ENCODE data around the gene RBCK1. TPM values are rescaled to one million over a fixed set of nuclear protein-coding genes. Genes with fewer than 3 reads are reported as not detected.

Gene RBCK1
- total RNA-seq, 1 experiment from 2014 or later = 111 TPM

- H3K9me3 ChIP-seq = no peaks in the 10 kb centered on the region
- ChIA-PET CTCF (interaction anchor here (1.2 kb wide), 1 partner anchor 28 kb away, joined by 4 read pairs; no protein-coding TSS in a partner anchor), POLR2A (no interaction called here)
- H3K4me3 ChIP-seq (ENCODE audit: low read depth, low read length) = no peak overlapping the region
- H3K4me3 Mint-ChIP-seq (ENCODE audit: unreplicated experiment) = no peak overlapping the region
- H3K9me3 Mint-ChIP-seq (ENCODE audit: unreplicated experiment) = no peaks in the 10 kb centered on the region
- peaks cover 34% of the 10 kb centered on the region for H3K4me1 Mint-ChIP-seq (ENCODE audit: low read depth, unreplicated experiment)
- no peak for DNase-seq
- intact Hi-C loops (cut with micrococcal nuclease; ENCODE audit: unreplicated experiment) = loop anchor here (5.0 kb wide), 1 partner anchor 59 kb away; the partner anchor contains the start of gene TBC1D20
- H3K27me3 Mint-ChIP-seq (ENCODE audit: insufficient read depth, unreplicated experiment) = no peaks in the 10 kb centered on the region
- H3K27me3 ChIP-seq (replicated peaks; ENCODE audit: control insufficient read depth, insufficient read depth, low read length) = no peaks in the 10 kb centered on the region
- no peaks in the 10 kb centered on the region; the same call in 1 of the 2 replicates for H3K36me3 ChIP-seq (ENCODE audit: control insufficient read depth, insufficient read depth, low read length)
- BruUV-seq (replicated peaks) = no TSS peak
- TF ChIP-seq CTCF (IDR thresholded peaks at IDR 0.05; ENCODE audit: insufficient read depth in 1 of 2, low read depth in 1 of 2, low read length in 1 of 2, severe bottlenecking in 1 of 2, unreplicated experiment in 1 of 2) = no peak
- peaks cover 43% of the 10 kb centered on the region for H3K36me3 Mint-ChIP-seq (ENCODE audit: insufficient read depth, unreplicated experiment)
- H3K27ac Mint-ChIP-seq (ENCODE audit: unreplicated experiment) = peak overlapping the region; percentile 98
- peaks cover 33% of the 10 kb centered on the region for H3K4me1 ChIP-seq
These were observed 4.5 kb upstream of the RBCK1 start for GRCh38 chr20:403582-403957.

GRCh38 chr20:404088-404487 is 4.0 kb upstream of the RBCK1 start:
- H3K4me3 Mint-ChIP-seq (ENCODE audit: unreplicated experiment) = no peak overlapping the region
- H3K4me1 ChIP-seq = peaks cover 34% of the 10 kb centered on the region
- POLR2A ChIA-PET = no interaction called here

More at GRCh38 chr20:404088-404487, 4.0 kb upstream of the RBCK1 start:
- intact Hi-C loops (cut with micrococcal nuclease; ENCODE audit: unreplicated experiment) = loop anchor here (5.0 kb wide), 1 partner anchor 58 kb away; the partner anchor contains the start of gene TBC1D20
- no peak overlapping the region for H3K4me3 ChIP-seq (ENCODE audit: low read depth, low read length)
- H3K9me3 ChIP-seq = no peaks in the 10 kb centered on the region
- H3K27me3 ChIP-seq (replicated peaks; ENCODE audit: control insufficient read depth, insufficient read depth, low read length) = no peaks in the 10 kb centered on the region
- no peak for DNase-seq
- H3K9me3 Mint-ChIP-seq (ENCODE audit: unreplicated experiment) = no peaks in the 10 kb centered on the region
- BruUV-seq (replicated peaks) = no TSS peak
- H3K36me3 ChIP-seq (ENCODE audit: control insufficient read depth, insufficient read depth, low read length) = no peaks in the 10 kb centered on the region
- CTCF ChIA-PET = interaction anchor here (1.2 kb wide), 1 partner anchor 28 kb away, joined by 4 read pairs; no protein-coding TSS in a partner anchor
- H3K27me3 Mint-ChIP-seq (ENCODE audit: insufficient read depth, unreplicated experiment) = no peaks in the 10 kb centered on the region
- peaks cover 36% of the 10 kb centered on the region for H3K4me1 Mint-ChIP-seq (ENCODE audit: low read depth, unreplicated experiment)
- H3K36me3 Mint-ChIP-seq (ENCODE audit: insufficient read depth, unreplicated experiment) = peaks cover 40% of the 10 kb centered on the region
- no peak for TF ChIP-seq CTCF (IDR thresholded peaks at IDR 0.05; ENCODE audit: insufficient read depth in 1 of 2, low read depth in 1 of 2, low read length in 1 of 2, severe bottlenecking in 1 of 2, unreplicated experiment in 1 of 2)
- peak overlapping the region; percentile 98 for H3K27ac Mint-ChIP-seq (ENCODE audit: unreplicated experiment)
